IPS-NIHi11 (cell line): ENCODE results near the gene ZSCAN18.

ENCODE experiments used
- DNase-seq: peaks from one replicate; pipeline ENCODE4 v3.0.0; 2012; ENCODE audit warnings: mixed read lengths, low spot score

The ZSCAN18 gene

GRCh38 chr19:58044886-58045285 lies 53.1 kb downstream of the ZSCAN18 start:
- DNase-seq, result no peak

- no peak for DNase-seq
Measured at GRCh38 chr19:58044391-58044790, 53.6 kb downstream of the ZSCAN18 start.

GRCh38 chr19:58042495-58043340 lies 55.3 kb downstream of the ZSCAN18 start:
- peak; percentile 69 for DNase-seq

GRCh38 chr19:58040751-58041525 lies 57.1 kb downstream of the ZSCAN18 start:
- DNase-seq, result no peak

- no peak for DNase-seq
Measured at GRCh38 chr19:58038688-58039204, 59.3 kb downstream of the ZSCAN18 start.

GRCh38 chr19:58037927-58038687 lies 59.9 kb downstream of the ZSCAN18 start:
- DNase-seq, result no peak

- DNase-seq, result no peak
Measured at GRCh38 chr19:58035863-58036262, 62.2 kb downstream of the ZSCAN18 start.

- peak; percentile 32 for DNase-seq
Measured at GRCh38 chr19:58034477-58034793, 63.6 kb downstream of the ZSCAN18 start.
